K562 (cell line): ENCODE data around the gene TRIM2. TPM values are rescaled to one million over a fixed set of nuclear protein-coding genes. Genes with fewer than 3 reads are reported as not detected.

Experiments
- ATAC-seq: fragments of 200-7000 bp; cut with Tn5 transposase; 3 replicates; pipeline ENCODE4 v1.9.1; 2020; ENCODE audit warnings: moderate library complexity
- BruUV-seq: library from RNA; stranded (reverse); fragments of 400-500 nt; replicated peaks from 2 replicates; lab custom pipeline; 2021; lab: Mats Ljungman, UMichigan
- CTCF ChIA-PET: fragments of 300-600 bp; formaldehyde crosslinking; extraction: SDS; loops from one replicate; lab custom pipeline; 2021; ENCODE audit warnings: low intra/inter-chr PET ratio; lab: Yijun Ruan, JAX
- POLR2A ChIA-PET: fragments of 300-600, 350-650 bp; sonication (Branson Sonifier 250); formaldehyde crosslinking; extraction: SDS; loops from one replicate; lab custom pipeline; 2021; ENCODE audit warnings: antibody characterized with exemption, inconsistent platforms; lab: Yijun Ruan, JAX
- DNase-seq, 4 experiments: peaks; one replicate each; pipeline versions ENCODE4 v3.0.0 to v3.0.0-alpha.2; 2011 to 2018; ENCODE audit warnings: low spot score in 3 of 4, mixed read lengths in 3 of 4; ENCODE audit errors: extremely low read depth in 1 of 4
- FAIRE-seq: peaks from 2 replicates; lab custom pipeline; 2011; peaks lifted over from hg19 to GRCh38; lab: Jason Lieb, UNC
- H2AFZ ChIP-seq: 2 replicates; pipeline ENCODE4 v1.6.0; 2011; ENCODE audit warnings: low read depth, low read length, control low read depth, inconsistent platforms
- H3K27ac ChIP-seq: fragments of 200-600 bp; 3 replicates; pipeline ENCODE4 v1.8.0; 2011; ENCODE audit warnings: low read depth, mild to moderate bottlenecking, control low read depth, inconsistent platforms, low read length, moderate library complexity, mixed read lengths; ENCODE audit errors: extremely low read depth
- H3K27me3 ChIP-seq, 2 experiments: fragments of 300-600 bp in 1 of 2; 2 replicates in 1 of 2; 3 replicates in 1 of 2; pipeline versions ENCODE4 v1.6.0 to v1.8.0; 2011; ENCODE audit warnings: inconsistent platforms in 2 of 2, low read length in 2 of 2, mild to moderate bottlenecking in 1 of 2, mixed read lengths in 1 of 2, moderate library complexity in 1 of 2; ENCODE audit not compliant: control insufficient read depth in 2 of 2, insufficient read depth in 2 of 2
- H3K36me3 ChIP-seq: fragments of 300-600 bp; 3 replicates; pipeline ENCODE4 v1.8.0; 2011; ENCODE audit warnings: mild to moderate bottlenecking, low read length, inconsistent platforms; ENCODE audit not compliant: control insufficient read depth, insufficient read depth
- H3K4me1 ChIP-seq, 2 experiments: fragments of 200-600 bp in 1 of 2; replicated peaks in 1 of 2; 2 replicates in 1 of 2; 3 replicates in 1 of 2; pipeline versions ENCODE4 v1.5.1 to v1.8.0; 2011; ENCODE audit warnings: inconsistent platforms in 2 of 2, low read length in 2 of 2, mild to moderate bottlenecking in 1 of 2, mixed read lengths in 1 of 2, moderate library complexity in 1 of 2; ENCODE audit not compliant: control insufficient read depth in 2 of 2, insufficient read depth in 2 of 2
- H3K4me2 ChIP-seq: 2 replicates; pipeline ENCODE4 v1.6.1; 2011; ENCODE audit warnings: low read length, control low read depth, inconsistent platforms, mixed read lengths; ENCODE audit not compliant: insufficient read depth
- H3K4me3 ChIP-seq: fragments of 200-600 bp; sonication (generic), shearing (Covaris generic); 2 replicates; pipeline ENCODE4 v1.5.1; 2016; ENCODE audit warnings: control low read depth, inconsistent platforms
- H3K79me2 ChIP-seq: fragments of 200-600 bp; 3 replicates; pipeline ENCODE4 v1.8.0; 2011; ENCODE audit warnings: low read length, inconsistent platforms; ENCODE audit not compliant: control insufficient read depth, insufficient read depth
- H3K9ac ChIP-seq, 2 experiments: 2 replicates each; pipeline versions ENCODE4 v1.6.0 to v1.6.1; 2011; ENCODE audit warnings: low read depth in 2 of 2, low read length in 2 of 2, control low read depth in 1 of 2, inconsistent platforms in 1 of 2, mild to moderate bottlenecking in 1 of 2, mixed read lengths in 1 of 2; ENCODE audit not compliant: insufficient read depth in 1 of 2
- H3K9me1 ChIP-seq: one replicate; pipeline ENCODE4 v1.6.0; 2011; ENCODE audit warnings: inconsistent platforms, mild to moderate bottlenecking, low read length, moderate library complexity; ENCODE audit not compliant: control insufficient read depth, insufficient read depth
- H3K9me3 ChIP-seq: replicated peaks from 2 replicates; pipeline ENCODE4 v1.5.1; 2011; ENCODE audit warnings: low read depth, low read length, inconsistent platforms; ENCODE audit not compliant: control insufficient read depth, insufficient read depth
- H4K20me1 ChIP-seq: replicated peaks from 2 replicates; pipeline ENCODE4 v1.6.1; 2011; ENCODE audit warnings: low read length, inconsistent platforms, mixed read lengths; ENCODE audit not compliant: control insufficient read depth, insufficient read depth
- CTBP1 ChIP-seq: fragments of 450-650 bp; IDR thresholded peaks from 2 replicates; pipeline ENCODE4 v1.6.1; 2016; ENCODE audit warnings: borderline replicate concordance
- NR2F6 ChIP-seq: fragments of 450-650 bp; formaldehyde crosslinking; IDR thresholded peaks from 2 replicates; pipeline ENCODE4 v1.4.0; 2020; ENCODE audit warnings: mild to moderate bottlenecking
- ZNF445 ChIP-seq: fragments of 250-450 bp; sonication (Bioruptor Pico); IDR thresholded peaks from 2 replicates; pipeline ENCODE4 v1.4.0; 2020; ENCODE audit warnings: low read depth, mild to moderate bottlenecking, moderate library complexity
- WGBS: fragments of 100-300 bp; shearing (Covaris generic); methylation state at CpG from one replicate; pipeline ENCODE4 v1.1.6; 2016; ENCODE audit warnings: low coverage, mixed read lengths; ENCODE audit not compliant: insufficient coverage; ENCODE audit errors: missing lambda C conversion rate; 5-methylcytosine and 5-hydroxymethylcytosine counted together
- in situ Hi-C: fragments of 300-500 bp; cut with MboI; formaldehyde crosslinking; loops from 4 replicates; pipeline ENCODE4 v1.15.0; 2018; ENCODE audit warnings: inconsistent platforms, mixed read lengths
- intact Hi-C: fragments of 100-400 bp; cut with micrococcal nuclease; formaldehyde crosslinking; loops from 2 replicates; pipeline ENCODE4 v1.14.2; 2022
- polyA plus RNA-seq, 8 experiments: library from polyadenylated mRNA; depleted of rRNA in 4 of 8; stranded (reverse) in 5 of 8; unstranded in 3 of 8; fragments of >200 nt; fragmentation: Nextera tagmentation in 2 of 8; fragmentation: Illumina TruSeq in 1 of 8; extraction: Ambion mirVana in 2 of 8; extraction: Trizol in 1 of 8; gene quantifications; 2 replicates each; pipeline versions ENCODE4 v1.2.1 to v1.2.3, GENCODE V29; 2011 to 2014; ENCODE audit warnings: inconsistent platforms in 1 of 8, missing spikeins in 1 of 8
- total RNA-seq, 7 experiments: library from RNA; depleted of rRNA in 6 of 7; stranded (reverse); fragments of >200 nt in 6 of 7; fragmentation: Illumina TruSeq in 2 of 7; extraction: Trizol in 2 of 7; gene quantifications; 2 replicates each; pipeline versions ENCODE4 v1.2.1 to v1.2.3, GENCODE V29; 2011 to 2021; ENCODE audit warnings: low replicate concordance in 1 of 7
- TF ChIP-seq, protein P1 (sequence below), 2 experiments: fragments of 250-450 bp in 1 of 2; fragments of 450-650 bp in 1 of 2; sonication (Bioruptor Pico) in 1 of 2; IDR thresholded peaks; 2 replicates each; pipeline versions ENCODE4 v1.6.1 to v1.8.0; 2016 to 2021; ENCODE audit warnings: mild to moderate bottlenecking in 2 of 2, moderate library complexity in 2 of 2, missing compliant biosample characterization in 1 of 2, missing genetic modification characterization in 1 of 2

TRIM2 gene
- total and polyA plus RNA-seq, 9 of the 15 experiments (the other 6 are each of a cell fraction or from before 2014, with no cell fraction given): 0.01 to 0.41 (median 0.13) TPM; not detected in 1

GRCh38 chr4:153241295-153241694, 37.1 kb downstream of the TRIM2 start:
- intact Hi-C loops: no loop called here
- ChIA-PET POLR2A (no interaction called here), CTCF (no interaction called here)
- in situ Hi-C loops: no loop called here
- peaks cover 11 to 28% of the 10 kb centered on the region in 2 experiments; a peak in 4 of 5 replicates for H3K27me3 ChIP-seq
- no peak overlapping the region for H3K27ac ChIP-seq
- no peak overlapping the region for H2AFZ ChIP-seq
- 0% methylated on average over 8 of the region's 8 CpGs for WGBS
- no peak overlapping the region for H3K9ac ChIP-seq
- H3K79me2 ChIP-seq: no peaks in the 10 kb centered on the region
- no peaks in the 10 kb centered on the region for H3K4me1 ChIP-seq
- H4K20me1 ChIP-seq: no peaks in the 10 kb centered on the region
- no peak overlapping the region for H3K4me3 ChIP-seq
- DNase-seq: no peak
- TF ChIP-seq NR2F6 (CRISPR knock-in tag) (no peak), CTBP1 (no peak), ZNF445 (CRISPR knock-in tag) (no peak)
- TF ChIP-seq, protein P1, sequence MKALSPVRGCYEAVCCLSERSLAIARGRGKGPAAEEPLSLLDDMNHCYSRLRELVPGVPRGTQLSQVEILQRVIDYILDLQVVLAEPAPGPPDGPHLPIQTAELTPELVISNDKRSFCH (CRISPR knock-in tag; IDR thresholded peaks at IDR 0.05): no peak
- TF ChIP-seq, protein P1 (tag; IDR thresholded peaks at IDR 0.05): no peak
- ATAC-seq: no peak
- BruUV-seq: no TSS peak
- no peaks in the 10 kb centered on the region for H3K9me1 ChIP-seq
- no peaks in the 10 kb centered on the region for H3K9me3 ChIP-seq
- no peak overlapping the region for H3K4me2 ChIP-seq
- H3K36me3 ChIP-seq: no peaks in the 10 kb centered on the region
- FAIRE-seq: no peak
